ENCODE data around the gene POU2AF3.
"Not testable (repeated sequence)": the region's sequence is repeated elsewhere in the genome, so short reads cannot be mapped to it uniquely, and the experiment has no call there.

POU2AF3 gene

DNA sequence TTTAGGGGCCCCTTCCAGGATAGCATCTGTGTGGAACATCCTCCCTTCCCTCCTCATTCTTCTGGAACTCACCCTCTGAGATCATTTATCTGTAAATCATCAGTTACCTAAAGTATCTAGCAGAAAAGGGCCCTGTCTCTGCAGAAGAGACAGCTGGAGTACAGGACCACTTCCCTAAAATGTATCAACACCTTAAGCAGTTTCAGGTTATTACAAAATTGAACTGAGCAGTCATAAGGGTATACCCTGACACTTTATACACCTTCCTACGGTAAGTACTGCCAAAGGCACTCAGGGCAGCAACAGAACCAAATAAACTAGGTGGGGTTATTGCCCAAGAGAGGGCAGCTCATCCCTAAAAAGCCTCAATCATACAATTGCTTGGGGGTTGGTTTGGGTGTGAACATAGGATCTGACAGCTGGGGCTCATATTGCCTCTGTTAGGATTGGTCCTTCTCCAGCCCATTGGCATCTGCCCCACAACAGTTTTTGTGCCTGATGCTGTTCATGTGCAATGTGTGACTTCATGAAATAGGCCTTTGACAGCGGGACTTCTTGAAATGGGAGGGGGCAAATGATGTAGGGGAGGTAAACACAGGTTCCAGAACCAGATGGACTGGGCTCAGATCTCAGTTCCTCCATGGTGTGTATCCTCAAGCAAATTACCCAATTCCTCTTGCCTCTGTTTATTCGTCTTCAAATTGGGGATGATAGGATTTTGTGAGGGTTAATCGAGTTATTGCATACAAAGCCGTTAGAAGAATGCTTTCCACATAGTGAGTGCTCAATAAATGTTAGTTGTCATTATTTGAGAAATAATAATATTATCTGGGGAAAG lies 2.9 kb downstream of the POU2AF3 start:
- DNase-seq (ENCODE audit: low read depth in 2 of 2): no peak

DNA sequence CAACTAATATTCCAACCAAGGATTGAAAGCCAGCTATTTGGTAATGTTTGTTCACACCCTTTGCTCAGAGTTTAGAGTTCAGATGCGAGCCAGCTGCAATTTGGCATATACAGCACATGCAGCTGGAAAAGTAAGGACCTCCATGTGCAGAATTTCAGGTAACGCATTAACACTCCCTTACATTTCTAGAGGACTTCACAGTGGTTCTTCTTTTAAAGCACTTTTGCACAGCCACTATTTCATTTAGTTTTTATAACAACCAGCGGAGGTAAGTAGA lies 3.4 kb downstream of the POU2AF3 start:
- DNase-seq (ENCODE audit: low read depth in 2 of 2): no peak

DNA sequence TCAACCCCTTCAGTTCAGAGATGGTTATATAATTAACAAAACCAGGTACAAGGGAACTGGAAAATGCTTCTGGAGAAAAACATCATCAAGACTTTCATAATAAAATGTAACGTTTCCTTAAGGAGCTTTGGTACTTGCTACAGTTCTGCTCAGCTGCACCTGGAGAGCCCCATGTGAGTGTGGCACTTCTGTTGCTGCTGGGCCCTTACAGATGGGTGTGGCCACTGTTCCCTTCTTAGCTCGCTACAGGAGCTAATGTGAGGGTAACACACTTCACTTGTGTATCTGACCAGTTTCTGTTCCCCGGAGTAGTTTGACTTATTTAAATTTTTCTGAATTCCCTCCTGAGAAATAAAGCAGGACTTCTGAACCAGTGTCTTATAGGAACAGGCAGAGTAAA lies 4.0 kb downstream of the POU2AF3 start:
- no peak for DNase-seq (ENCODE audit: low read depth in 2 of 2)

DNA sequence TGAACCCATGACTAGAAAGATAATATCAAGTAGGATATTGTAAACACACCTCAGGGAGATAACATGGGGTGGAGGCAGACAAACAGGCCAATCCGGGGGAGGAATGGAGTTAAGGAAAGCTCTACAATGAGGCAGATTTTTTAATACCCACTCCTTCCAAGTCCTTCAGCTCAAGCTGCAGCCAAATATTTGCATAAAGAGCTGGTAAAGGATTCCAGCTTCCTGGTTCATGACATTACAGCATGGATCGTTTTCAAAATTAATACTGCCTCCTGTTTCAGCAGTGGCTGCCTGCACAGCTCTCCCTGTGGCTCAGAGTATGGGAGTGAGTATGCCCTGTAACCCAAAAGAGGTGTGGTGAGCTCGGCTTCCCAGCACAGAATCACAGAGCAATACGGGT lies 5.1 kb downstream of the POU2AF3 start:
- no peak for DNase-seq (ENCODE audit: low read depth in 2 of 2)

DNA sequence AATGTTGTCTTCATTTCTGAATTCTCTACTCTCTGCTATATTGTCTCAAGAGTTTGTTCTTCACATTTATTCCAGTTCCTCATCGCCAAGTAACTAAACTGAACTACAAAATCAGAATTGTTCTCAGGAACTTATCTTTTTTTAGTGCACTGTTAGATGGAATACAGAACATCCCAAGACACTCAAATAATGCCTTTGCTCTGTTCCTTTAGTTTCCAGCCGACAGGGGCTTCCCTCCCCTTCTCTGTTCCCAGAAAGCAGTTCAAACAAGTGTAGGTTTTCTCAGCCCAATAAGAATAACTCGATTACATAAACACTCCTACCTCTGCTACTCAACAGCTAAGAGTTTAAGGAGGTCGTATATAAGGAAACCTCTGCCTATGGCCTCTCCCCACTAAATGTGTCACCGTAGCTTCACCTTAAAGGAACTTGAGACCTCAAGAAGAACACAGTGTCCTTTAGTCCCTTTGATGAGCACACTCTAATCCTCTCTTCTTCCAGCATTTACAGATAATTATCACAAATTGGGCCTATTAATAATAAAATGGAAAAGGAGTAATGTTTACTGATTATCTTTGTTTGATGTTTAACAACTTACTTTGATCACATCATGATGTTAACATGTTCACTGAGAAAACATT lies 6.9 kb downstream of the POU2AF3 start:
- DNase-seq (ENCODE audit: low read depth in 2 of 2): no peak

DNA sequence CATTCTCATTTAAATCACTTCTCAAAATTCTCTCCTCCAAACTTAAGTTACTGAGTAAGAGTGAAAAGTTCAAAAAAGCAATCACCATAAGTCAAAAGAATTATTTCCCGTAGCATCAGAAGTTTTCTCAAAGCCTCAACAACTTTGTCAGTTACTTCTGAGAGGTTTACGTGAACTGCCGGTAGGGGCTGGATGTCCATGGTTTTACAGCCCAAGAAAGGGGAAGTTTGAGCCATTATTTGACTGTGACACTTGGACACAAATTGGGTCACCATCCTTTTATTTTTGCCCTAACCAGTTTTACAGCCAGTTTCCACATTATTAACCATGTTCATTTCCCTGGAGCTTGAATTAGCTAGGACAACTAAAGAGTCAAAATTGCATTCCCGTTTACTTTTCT lies 7.5 kb downstream of the POU2AF3 start:
- DNase-seq (ENCODE audit: low read depth in 2 of 2): no peak

DNA sequence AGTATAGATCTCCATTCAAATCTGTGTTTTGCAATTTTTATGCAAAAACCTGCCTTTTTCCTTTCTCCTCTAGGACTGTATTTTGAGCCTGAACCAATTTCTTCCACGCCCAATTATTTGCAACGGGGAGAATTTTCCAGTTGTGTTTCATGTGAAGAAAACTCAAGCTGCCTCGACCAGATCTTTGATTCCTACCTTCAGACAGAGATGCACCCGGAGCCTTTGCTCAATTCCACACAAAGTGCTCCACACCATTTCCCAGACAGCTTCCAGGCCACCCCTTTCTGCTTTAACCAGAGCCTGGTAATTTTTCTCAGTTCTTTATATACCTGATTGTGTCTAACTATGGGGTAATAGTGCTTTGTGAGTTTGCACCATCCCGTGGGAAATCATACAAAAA lies 8.0 kb downstream of the POU2AF3 start:
- no peak for DNase-seq (ENCODE audit: low read depth in 2 of 2)

DNA sequence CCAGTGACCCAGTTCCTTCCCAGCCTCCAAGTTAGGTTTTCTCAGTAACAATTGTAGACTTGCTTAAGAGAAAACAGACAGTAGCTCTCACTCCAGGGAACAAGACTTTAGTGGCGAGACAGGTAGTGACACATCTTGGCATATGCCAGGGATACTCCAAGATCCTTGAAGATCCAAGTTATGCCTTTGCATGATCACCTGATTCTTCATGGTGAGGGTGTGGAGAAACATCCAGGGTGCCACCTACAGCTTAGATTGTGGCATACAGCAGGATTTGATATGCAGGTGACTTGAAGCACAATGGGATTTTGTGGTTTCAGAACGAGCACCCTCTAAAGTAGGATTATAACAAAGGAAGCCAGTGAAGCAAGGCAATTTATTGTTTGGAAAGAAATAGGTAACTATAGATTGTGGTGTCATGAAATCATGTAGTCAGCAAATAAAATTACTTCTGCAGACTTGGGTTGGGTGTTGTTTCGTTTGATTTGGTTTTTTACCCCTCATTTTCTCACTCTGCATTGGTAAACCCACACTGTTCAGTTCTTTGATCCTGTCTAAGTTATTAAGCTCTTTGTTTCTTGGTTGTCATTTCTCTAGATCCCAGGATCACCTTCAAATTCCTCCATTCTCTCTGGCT lies 9.2 kb downstream of the POU2AF3 start:
- no peak for DNase-seq (ENCODE audit: low read depth in 2 of 2)

DNA sequence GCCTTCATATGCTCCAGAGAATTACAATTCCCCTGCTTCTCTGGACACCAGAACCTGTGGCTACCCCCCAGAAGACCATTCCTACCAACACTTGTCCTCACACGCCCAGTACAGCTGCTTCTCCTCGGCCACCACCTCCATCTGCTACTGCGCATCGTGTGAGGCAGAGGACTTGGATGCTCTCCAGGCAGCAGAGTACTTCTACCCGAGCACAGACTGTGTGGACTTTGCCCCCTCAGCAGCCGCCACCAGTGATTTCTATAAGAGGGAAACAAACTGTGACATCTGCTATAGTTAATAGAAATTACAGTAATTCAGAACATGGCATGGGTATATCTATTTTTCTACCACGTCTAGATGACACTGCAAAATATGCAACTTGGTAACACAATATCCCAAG lies 9.8 kb downstream of the POU2AF3 start:
- no peak for DNase-seq (ENCODE audit: low read depth in 2 of 2)

DNA sequence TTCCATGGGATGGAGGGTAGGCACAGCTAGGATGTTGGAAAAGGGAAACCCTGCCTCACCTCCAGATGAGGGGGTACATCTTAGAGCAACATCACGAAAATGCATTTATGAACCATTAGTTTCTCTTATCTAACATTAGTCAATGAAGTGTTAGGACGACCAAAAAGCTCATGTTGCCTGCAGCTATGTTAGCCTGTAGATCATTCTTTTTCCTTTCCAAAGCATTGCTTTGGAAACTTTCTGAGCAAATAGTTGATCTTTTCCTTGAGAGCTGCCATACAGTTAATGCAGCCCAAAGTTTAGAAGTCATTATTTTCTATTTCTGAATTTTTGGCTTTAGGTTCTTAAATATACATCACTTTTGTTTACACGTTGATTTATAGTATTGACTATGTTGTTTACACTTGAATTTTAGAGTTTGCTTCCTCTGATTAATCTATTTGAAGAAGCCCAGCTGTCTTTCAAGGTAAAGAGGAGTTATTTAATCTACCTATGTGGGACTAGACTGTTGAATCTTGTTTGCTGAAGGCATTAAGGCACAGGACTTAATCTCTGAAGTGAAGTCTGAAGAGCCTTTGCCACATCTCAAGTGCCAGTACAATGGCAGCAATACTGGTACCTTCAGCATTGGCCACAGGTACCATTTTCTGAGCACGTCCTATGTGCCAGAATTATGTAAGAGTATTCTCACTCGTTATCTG lies 11.0 kb downstream of the POU2AF3 start:
- no peak for DNase-seq (ENCODE audit: low read depth in 2 of 2)

DNA sequence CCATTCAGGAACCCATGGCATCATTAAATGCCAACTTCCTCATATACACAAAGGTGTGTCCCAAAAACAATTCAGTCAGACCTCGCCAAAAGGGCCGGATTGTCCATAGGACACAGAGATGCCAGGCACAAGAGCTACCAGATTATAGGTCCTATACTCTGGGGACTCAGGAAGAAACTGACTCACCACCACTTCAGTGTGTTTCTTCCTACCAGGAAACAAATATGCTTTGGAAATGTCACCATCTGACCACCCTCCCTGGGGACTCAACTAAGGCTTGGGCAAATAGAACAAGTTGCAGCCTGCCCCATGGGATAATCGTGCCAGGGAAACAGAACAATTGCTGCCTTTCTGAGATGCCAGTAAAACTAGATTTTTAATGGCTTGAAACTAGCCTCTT lies 11.7 kb downstream of the POU2AF3 start:
- DNase-seq (ENCODE audit: low read depth in 2 of 2): no peak

DNA sequence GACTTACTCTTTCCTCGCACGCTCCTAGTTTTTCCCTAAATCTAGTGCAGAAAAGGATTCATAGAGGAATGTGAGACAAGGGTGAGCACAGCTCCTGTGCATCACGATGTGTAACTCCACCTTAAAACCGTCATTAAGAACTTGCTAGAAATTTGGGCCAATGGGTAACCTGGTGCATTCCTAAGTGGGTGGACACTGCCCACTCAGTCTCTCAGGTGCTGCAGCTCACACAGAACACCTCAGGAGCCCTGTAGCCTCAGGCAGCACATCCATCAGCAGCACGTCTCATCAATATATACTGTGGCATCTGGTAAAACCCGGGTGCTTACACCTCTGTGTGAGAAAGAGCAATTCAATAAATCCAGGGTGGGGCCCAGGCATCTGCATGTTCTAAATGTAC lies 12.4 kb downstream of the POU2AF3 start:
- DNase-seq (ENCODE audit: low read depth in 2 of 2): no peak

DNA sequence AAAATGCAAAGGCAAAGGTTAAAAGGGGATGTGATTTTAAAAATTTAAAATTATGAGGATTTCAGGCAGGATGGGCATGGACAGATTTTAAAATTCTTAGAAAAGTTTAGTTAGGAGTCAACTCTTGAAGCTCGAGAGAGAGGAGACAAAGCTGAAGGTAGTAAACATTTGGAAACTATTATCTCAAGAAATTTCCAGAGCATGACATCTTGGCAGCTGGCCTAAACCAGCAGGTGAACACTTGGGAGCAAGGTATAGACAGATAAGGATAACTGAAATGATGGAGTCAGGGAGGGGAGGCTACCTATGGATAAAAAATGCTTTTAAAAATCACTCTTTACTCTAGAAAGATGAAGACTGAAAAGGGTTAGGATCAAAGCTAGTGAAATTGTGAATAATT lies 13.7 kb downstream of the POU2AF3 start:
- no peak for DNase-seq (ENCODE audit: low read depth in 2 of 2)

DNA sequence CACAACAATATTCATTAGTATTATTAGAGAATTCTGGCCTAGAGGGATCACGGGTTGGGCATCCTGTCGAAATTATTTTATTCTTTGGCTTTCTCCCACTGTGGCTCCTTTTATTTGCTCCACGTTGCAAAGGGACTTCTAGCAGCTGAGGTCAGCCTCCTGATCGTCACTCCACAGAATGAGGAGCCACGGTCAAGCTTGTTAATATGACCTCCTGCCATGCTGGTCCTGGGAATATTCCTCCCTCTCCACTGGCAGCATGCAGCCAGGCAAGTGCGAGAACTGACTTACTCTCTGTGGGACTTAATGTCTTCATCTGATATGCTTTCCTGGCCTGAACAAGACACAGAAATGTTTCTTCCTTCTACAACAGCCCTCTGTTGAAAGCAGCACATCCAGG lies 20.9 kb downstream of the POU2AF3 start:
- no peak for DNase-seq (ENCODE audit: low read depth in 2 of 2)

DNA sequence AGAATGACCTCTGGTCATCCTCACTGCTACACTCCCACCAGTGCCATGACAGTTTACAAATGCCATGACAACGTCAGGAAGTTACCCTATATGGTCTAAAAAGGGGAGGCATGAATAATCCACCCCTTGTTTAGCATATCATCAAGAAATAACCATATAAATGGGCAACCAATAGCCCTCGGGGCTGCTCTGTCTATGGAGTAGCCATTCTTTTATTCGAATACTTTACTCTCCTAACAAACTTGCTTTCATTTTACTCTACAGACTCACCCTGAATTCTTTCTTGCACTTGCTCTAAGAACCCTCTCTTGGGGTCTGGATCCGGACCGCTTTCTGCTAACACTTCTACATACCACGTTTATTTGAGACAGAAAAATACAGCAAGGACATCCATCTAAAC lies 21.9 kb downstream of the POU2AF3 start:
- not testable (repeated sequence) for DNase-seq (ENCODE audit: low read depth in 2 of 2)

DNA sequence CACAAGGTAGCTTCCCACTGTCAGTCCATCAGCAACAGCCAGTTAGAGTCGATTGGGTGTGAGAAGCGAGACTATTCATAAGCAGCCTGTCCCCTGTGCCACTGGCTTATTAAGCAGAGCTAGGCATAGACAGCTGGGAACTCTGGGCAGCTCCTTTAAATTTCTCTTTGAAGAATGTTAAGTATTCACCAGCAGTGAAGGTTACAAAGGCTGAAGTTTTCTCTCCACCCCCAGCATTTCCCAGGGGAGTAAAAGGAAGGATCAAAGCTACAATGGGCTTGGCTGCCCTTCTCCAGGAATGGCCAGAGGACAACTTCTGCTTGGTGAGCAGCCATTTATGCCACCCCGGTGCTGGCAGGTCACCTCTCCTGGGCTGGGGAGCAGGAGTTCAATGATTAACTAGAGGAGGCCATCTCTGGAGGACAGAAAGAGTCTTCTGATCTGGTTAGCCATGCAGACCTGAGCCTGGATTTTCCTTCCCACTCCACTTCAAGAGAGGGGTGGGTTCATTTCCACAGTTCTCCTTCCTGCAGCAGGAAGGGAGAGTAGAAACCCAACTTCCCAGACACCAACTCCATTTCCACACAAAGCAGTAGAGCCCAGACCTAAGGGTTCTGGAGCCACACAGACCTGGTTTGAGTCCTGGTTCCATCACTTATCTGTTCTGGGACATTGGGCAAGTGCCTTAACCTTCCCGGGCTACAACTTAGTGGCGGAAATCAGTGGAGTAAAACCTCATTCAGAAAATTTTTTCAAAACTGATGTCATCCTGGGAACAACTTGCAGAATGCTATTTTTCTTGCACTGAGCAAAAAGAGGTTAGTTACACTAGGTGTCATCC lies 22.6 kb downstream of the POU2AF3 start:
- no peak for DNase-seq (ENCODE audit: low read depth in 2 of 2)

DNA sequence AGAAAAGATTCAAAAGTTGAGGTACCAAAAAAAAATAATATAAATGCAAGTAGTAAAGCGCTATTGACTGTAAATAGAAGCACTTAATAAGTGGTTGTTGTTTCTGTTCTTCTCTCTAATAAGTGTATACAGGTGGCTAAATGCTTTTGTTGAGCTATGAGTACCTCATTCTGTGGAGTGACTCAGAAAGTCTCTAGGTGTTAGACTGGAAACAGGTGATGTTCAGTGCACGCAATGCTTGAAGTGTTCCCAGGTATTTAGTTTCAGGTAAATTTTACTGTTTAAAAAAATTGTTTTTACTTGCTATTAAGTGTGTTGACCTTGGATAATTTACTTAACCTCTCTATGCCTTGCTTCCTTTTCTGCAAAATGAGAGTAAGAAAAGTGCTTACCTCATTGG lies 24.2 kb downstream of the POU2AF3 start:
- no peak for DNase-seq (ENCODE audit: low read depth in 2 of 2)

DNA sequence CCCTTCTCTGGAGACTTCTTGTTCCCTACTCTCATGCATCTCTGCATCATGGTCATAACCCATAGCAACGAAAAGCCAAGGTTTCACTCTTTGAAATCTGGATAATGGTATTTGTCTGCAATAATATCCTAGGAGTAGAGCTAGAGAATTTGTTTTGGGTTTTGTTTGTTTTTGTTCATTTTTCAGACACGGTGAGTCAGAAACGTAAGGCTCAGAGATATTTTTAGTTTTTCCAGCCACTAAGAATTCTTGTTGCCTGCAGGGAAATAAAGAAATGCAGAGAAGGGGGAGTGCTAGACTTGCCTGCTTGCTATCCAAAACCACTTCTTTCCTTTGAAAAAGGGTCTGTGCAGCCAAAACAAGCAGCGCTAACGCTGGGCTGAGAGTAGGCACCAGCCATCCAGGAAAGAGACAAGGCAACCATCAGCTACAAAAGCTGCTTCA lies 26.0 kb downstream of the POU2AF3 start:
- DNase-seq (ENCODE audit: low read depth in 2 of 2): no peak

DNA sequence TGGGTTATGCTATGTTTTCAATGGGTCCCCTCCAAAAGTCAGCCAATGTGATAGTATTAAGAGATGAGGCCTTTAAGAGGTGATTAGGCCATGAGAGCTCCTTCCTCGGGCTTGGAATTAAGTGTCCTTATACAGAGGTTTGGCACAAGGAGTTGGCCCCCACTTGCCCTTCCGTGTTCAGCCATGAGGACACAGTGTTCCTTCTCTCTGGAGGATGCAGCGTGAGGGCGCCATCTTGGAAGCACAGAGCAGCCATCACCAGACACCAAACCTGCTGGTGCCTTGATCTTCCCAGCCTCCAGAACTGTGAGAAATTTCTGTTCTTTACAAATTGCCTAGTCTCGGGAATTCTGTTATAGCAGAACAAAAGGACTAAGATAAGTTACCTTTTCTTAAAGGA lies 26.9 kb downstream of the POU2AF3 start:
- no peak for DNase-seq (ENCODE audit: low read depth in 2 of 2)

DNA sequence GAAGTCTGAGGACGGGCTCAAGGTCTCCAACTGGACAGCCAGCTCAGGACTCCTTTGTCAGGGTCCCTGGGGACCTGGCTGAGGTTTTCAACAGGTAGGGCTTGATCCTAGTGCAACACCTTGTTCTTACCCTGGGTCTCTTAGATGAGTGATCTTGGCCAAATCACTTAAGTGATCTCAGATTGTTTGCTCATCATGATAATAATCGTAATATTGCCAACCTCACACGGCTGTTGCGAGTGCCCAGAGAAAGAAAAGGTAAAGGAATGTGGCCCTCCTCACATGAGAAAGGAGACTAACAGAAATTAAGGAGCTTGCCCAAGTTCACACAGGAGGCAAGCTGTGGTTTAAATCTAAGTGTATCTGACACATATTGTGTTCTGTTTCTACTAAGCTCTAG lies 28.5 kb downstream of the POU2AF3 start:
- no peak for DNase-seq (ENCODE audit: low read depth in 2 of 2)

DNA sequence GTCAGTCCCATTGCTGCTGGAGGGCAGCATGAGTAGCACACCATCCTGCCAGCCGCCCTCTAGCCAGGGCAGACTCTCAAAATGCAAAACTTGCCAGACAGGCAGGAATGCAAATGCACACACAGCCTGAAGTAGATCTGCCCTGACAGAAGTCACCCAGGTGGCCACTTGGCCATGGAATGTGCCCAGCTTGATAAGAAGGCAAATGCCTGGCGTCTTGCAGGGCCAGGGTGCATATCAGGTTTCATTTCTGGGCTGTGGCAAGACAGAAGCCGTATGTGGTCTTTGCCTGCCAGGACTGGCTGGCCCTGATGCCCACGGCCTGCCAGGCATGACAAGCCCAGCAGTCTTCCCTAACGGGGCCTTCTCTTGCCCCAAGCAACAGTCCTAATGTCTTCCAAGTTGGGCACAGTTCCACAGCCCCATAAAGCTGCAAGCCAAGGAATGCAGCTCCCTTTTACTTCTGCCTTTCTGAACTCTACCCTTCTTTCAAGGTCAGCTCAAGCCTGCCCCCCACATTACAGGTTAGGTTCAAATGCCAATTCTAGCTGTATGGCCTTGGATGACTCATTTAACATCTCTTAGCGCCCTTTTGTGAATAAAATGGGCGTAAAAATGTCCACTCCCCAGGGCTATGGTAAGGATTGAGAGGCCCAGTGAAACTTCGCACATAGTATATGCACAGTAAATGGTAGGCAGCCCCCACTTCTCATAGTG lies 29.7 kb downstream of the POU2AF3 start:
- DNase-seq (ENCODE audit: low read depth in 2 of 2): no peak
